Measurements from ENCODE around the gene SBK1. TPM values are rescaled to one million over a fixed set of nuclear protein-coding genes. Genes with fewer than 3 reads are reported as not detected.

Gene SBK1
- total RNA-seq, 1 donor from 2014 or later = not detected

- Histone ChIP-seq H3K4me3 (no peak overlapping the region), H3K27ac (no peak overlapping the region), H3K4me1 (no peaks in the 10 kb centered on the region), H3K9me3 (no peaks in the 10 kb centered on the region), H3K27me3 (no peaks in the 10 kb centered on the region), H3K36me3 (no peaks in the 10 kb centered on the region)
- TF ChIP-seq CTCF (IDR thresholded peaks at IDR 0.05) = no peak
- no peak for DNase-seq (ENCODE audit: low spot score in 2 of 2)
- intact Hi-C loops (cut with DNase I) = no loop called here
Observed at GRCh38 chr16:28303132-28303531, 10.8 kb downstream of the SBK1 start.

GRCh38 chr16:28304214-28304613 lies 11.9 kb downstream of the SBK1 start:
- no peak for DNase-seq (ENCODE audit: low spot score in 2 of 2)
- H3K4me1 ChIP-seq = no peaks in the 10 kb centered on the region
- H3K4me3 ChIP-seq = no peak overlapping the region
- no peaks in the 10 kb centered on the region for H3K27me3 ChIP-seq
- no peaks in the 10 kb centered on the region for H3K36me3 ChIP-seq
- no peaks in the 10 kb centered on the region for H3K9me3 ChIP-seq
- intact Hi-C loops (cut with DNase I) = no loop called here
- H3K27ac ChIP-seq = no peak overlapping the region
- no peak for TF ChIP-seq CTCF (IDR thresholded peaks at IDR 0.05)

- no peak overlapping the region for H3K27ac ChIP-seq
- no peak overlapping the region for H3K4me3 ChIP-seq
- no peaks in the 10 kb centered on the region for H3K27me3 ChIP-seq
- H3K4me1 ChIP-seq = no peaks in the 10 kb centered on the region
- H3K9me3 ChIP-seq = no peaks in the 10 kb centered on the region
- intact Hi-C loops (cut with DNase I) = no loop called here
- DNase-seq (ENCODE audit: low spot score in 2 of 2) = no peak
- H3K36me3 ChIP-seq = no peaks in the 10 kb centered on the region
- TF ChIP-seq CTCF (IDR thresholded peaks at IDR 0.05) = no peak
Observed at GRCh38 chr16:28307936-28308335, 15.6 kb downstream of the SBK1 start.

- Histone ChIP-seq H3K4me3 (no peak overlapping the region), H3K36me3 (no peaks in the 10 kb centered on the region), H3K4me1 (no peaks in the 10 kb centered on the region), H3K27me3 (no peaks in the 10 kb centered on the region), H3K9me3 (no peaks in the 10 kb centered on the region), H3K27ac (no peak overlapping the region)
- intact Hi-C loops (cut with DNase I) = no loop called here
- no peak for TF ChIP-seq CTCF (IDR thresholded peaks at IDR 0.05)
- DNase-seq (ENCODE audit: low spot score in 2 of 2) = no peak
Observed at GRCh38 chr16:28308794-28309584, 16.7 kb downstream of the SBK1 start.

GRCh38 chr16:28309811-28310311 lies 17.5 kb downstream of the SBK1 start:
- no peak for TF ChIP-seq CTCF (IDR thresholded peaks at IDR 0.05)
- no peaks in the 10 kb centered on the region for H3K9me3 ChIP-seq
- no peaks in the 10 kb centered on the region for H3K4me1 ChIP-seq
- H3K36me3 ChIP-seq = no peaks in the 10 kb centered on the region
- DNase-seq (ENCODE audit: low spot score in 2 of 2) = no peak
- no peak overlapping the region for H3K27ac ChIP-seq
- H3K27me3 ChIP-seq = no peaks in the 10 kb centered on the region
- H3K4me3 ChIP-seq = no peak overlapping the region
- intact Hi-C loops (cut with DNase I) = no loop called here

Data from ascending aorta (tissue), 2 donors.